ENCODE measurements around the gene THAP2.

The THAP2 gene

GRCh38 chr12:71703206-71703605, 39.1 kb downstream of the THAP2 start:
- DNase-seq (ENCODE audit: low read depth): no peak

- DNase-seq (ENCODE audit: low read depth): no peak
These were observed 40.8 kb downstream of the THAP2 start for GRCh38 chr12:71704920-71705319.

GRCh38 chr12:71708658-71709057, 44.6 kb downstream of the THAP2 start:
- no peak for DNase-seq (ENCODE audit: low read depth)

- no peak for DNase-seq (ENCODE audit: low read depth)
These were observed 46.4 kb downstream of the THAP2 start for GRCh38 chr12:71710276-71711125.

GRCh38 chr12:71718611-71719010, 54.5 kb downstream of the THAP2 start:
- no peak for DNase-seq (ENCODE audit: low read depth)

GRCh38 chr12:71719647-71720370, 55.7 kb downstream of the THAP2 start:
- no peak for DNase-seq (ENCODE audit: low read depth)

- no peak for DNase-seq (ENCODE audit: low read depth)
These were observed 57.8 kb downstream of the THAP2 start for GRCh38 chr12:71721783-71722505.

- DNase-seq (ENCODE audit: low read depth): no peak
These were observed 60.9 kb downstream of the THAP2 start for GRCh38 chr12:71725011-71725410.

- no peak for DNase-seq (ENCODE audit: low read depth)
These were observed 62.4 kb downstream of the THAP2 start for GRCh38 chr12:71726548-71726947.

GRCh38 chr12:71727958-71728357, 63.9 kb downstream of the THAP2 start:
- DNase-seq (ENCODE audit: low read depth): no peak

Measured in stimulated activated CD8-positive, alpha-beta memory T cell treated with anti-CD3 and anti-CD28 coated beads, Interleukin-15, amount 100 ng/mL, for 1 hour (primary cell).